ENCODE results near the gene ZNF578. TPM values are rescaled to one million over a fixed set of nuclear protein-coding genes. Genes with fewer than 3 reads are reported as not detected.

The ZNF578 gene
- total RNA-seq, 1 experiment from 2014 or later, result 0.69 TPM

Other genes starting within 250 kb of the ZNF578 start
- gene ZNF766, start 184.0 kb upstream of the ZNF578 start, total RNA-seq (2021), result 19.6 and 22.0 TPM in 2 replicates
- gene ZNF480, start 156.4 kb upstream of the ZNF578 start, total RNA-seq (2021), result 19.4 and 20.7 TPM in 2 replicates
- 2.3 and 3.4 TPM in 2 replicates for gene ZNF610, start 117.3 kb upstream of the ZNF578 start, total RNA-seq (2021)
- gene ZNF880, start 83.6 kb upstream of the ZNF578 start, total RNA-seq (2021), result 3.7 and 3.9 TPM in 2 replicates
- gene ZNF528, start 55.7 kb upstream of the ZNF578 start, total RNA-seq (2021), result 2.4 and 4.3 TPM in 2 replicates
- not detected in 2 replicates for gene ZNF534, start 24.4 kb upstream of the ZNF578 start, total RNA-seq (2021)
- 15.1 and 19.1 TPM in 2 replicates for gene ZNF808, start 74.1 kb downstream of the ZNF578 start, total RNA-seq (2021)
- 9.8 and 14.7 TPM in 2 replicates for gene ZNF701, start 116.7 kb downstream of the ZNF578 start, total RNA-seq (2021)
- 23.0 and 23.7 TPM in 2 replicates for gene ZNF83, start 184.8 kb downstream of the ZNF578 start, total RNA-seq (2021)

Measured in A673 (cell line).